Vagina (tissue), 2 donors: ENCODE data around the gene ITIH1. TPM values are rescaled to one million over a fixed set of nuclear protein-coding genes. Genes with fewer than 3 reads are reported as not detected.
A peak's percentile ranks its signal among the peaks of the same experiment; 100 is the strongest.

Source experiments
- DNase-seq, 2 donors: peaks; one replicate each; pipeline ENCODE4 v3.0.0-alpha.2; 2017; ENCODE audit errors: extremely low spot score in 2 of 2
- H3K27ac ChIP-seq: fragments of 200-600 bp; sonication (generic); one replicate; pipeline ENCODE4 v1.5.1; 2019
- H3K27me3 ChIP-seq: fragments of 200-600 bp; sonication (generic); one replicate; pipeline ENCODE4 v1.5.1; 2019
- H3K36me3 ChIP-seq, 2 donors: fragments of 200-600 bp; sonication (generic); one replicate each; pipeline ENCODE4 v1.5.1; 2017 to 2019
- H3K4me1 ChIP-seq: fragments of 200-600 bp; sonication (generic); one replicate; pipeline ENCODE4 v1.5.1; 2019
- H3K4me3 ChIP-seq, 2 donors: fragments of 200-600 bp; sonication (generic); 1 replicate in 1 of 2; 2 replicates in 1 of 2; pipeline ENCODE4 v1.5.1; 2016 to 2019
- H3K9me3 ChIP-seq: fragments of 200-600 bp; sonication (generic); one replicate; pipeline ENCODE4 v1.5.1; 2019
- CTCF ChIP-seq, 3 experiments: fragments of 450-650 bp in 2 of 3; fragments of 200-600 bp in 1 of 3; sonication (generic) in 1 of 3; IDR thresholded peaks; one replicate each; pipeline ENCODE4 v1.5.1; 2017 to 2019; ENCODE audit warnings: antibody characterized with exemption in 3 of 3, mild to moderate bottlenecking in 2 of 3, moderate library complexity in 2 of 3
- POLR2A ChIP-seq, 2 donors: fragments of 450-650 bp; IDR thresholded peaks; one replicate each; pipeline ENCODE4 v1.6.1; 2017; ENCODE audit warnings: antibody characterized with exemption in 2 of 2, mild to moderate bottlenecking in 2 of 2, moderate library complexity in 2 of 2
- POLR2AphosphoS5 ChIP-seq, 2 donors: sonication (generic); formaldehyde crosslinking; IDR thresholded peaks; one replicate each; pipeline ENCODE4 v1.9.0; 2017; ENCODE audit warnings: antibody characterized with exemption in 2 of 2, mild to moderate bottlenecking in 2 of 2, low read depth in 1 of 2; ENCODE audit not compliant: insufficient read depth in 1 of 2
- intact Hi-C: fragments of 100-400 bp; cut with DNase I; formaldehyde crosslinking; loops from one replicate; pipeline ENCODE4 v1.15.1; 2023
- total RNA-seq: library from RNA; depleted of rRNA; stranded (reverse); fragments of >200 nt; gene quantifications from one replicate; pipeline ENCODE4 v1.2.3, GENCODE V29; 2016

Gene ITIH1
- total RNA-seq, 1 donor from 2014 or later: 0.98 TPM

- Histone ChIP-seq H3K27ac (no peak overlapping the region), H3K9me3 (no peaks in the 10 kb centered on the region), H3K36me3 (no peaks in the 10 kb centered on the region), H3K4me3 (no peak overlapping the region), H3K4me1 (peaks cover 19% of the 10 kb centered on the region), H3K27me3 (no peaks in the 10 kb centered on the region)
- TF ChIP-seq POLR2AphosphoS5 (IDR thresholded peaks at IDR 0.05; ENCODE audit: insufficient read depth in 1 of 2, low read depth in 1 of 2) (no peak), POLR2A (IDR thresholded peaks at IDR 0.05) (no peak), CTCF (IDR thresholded peaks at IDR 0.05) (no peak)
- no peak for DNase-seq
- intact Hi-C loops: no loop called here
Measured at GRCh38 chr3:52827866-52828376, 50.5 kb downstream of the ITIH1 start.

- DNase-seq: no peak
- TF ChIP-seq POLR2AphosphoS5 (IDR thresholded peaks at IDR 0.05; ENCODE audit: insufficient read depth in 1 of 2, low read depth in 1 of 2): no peak
- no peak for TF ChIP-seq CTCF (IDR thresholded peaks at IDR 0.05)
- TF ChIP-seq POLR2A (IDR thresholded peaks at IDR 0.05): no peak
- intact Hi-C loops: no loop called here
- H3K4me1 ChIP-seq: peaks cover 19% of the 10 kb centered on the region
- H3K27ac ChIP-seq: no peak overlapping the region
- H3K36me3 ChIP-seq: no peaks in the 10 kb centered on the region
- no peak overlapping the region for H3K4me3 ChIP-seq
- no peaks in the 10 kb centered on the region for H3K9me3 ChIP-seq
- no peaks in the 10 kb centered on the region for H3K27me3 ChIP-seq
Measured at GRCh38 chr3:52829482-52829881, 52.1 kb downstream of the ITIH1 start.

GRCh38 chr3:52829906-52830463, 52.6 kb downstream of the ITIH1 start:
- H3K9me3 ChIP-seq: no peaks in the 10 kb centered on the region
- H3K36me3 ChIP-seq: no peaks in the 10 kb centered on the region
- DNase-seq: no peak
- no peak overlapping the region for H3K27ac ChIP-seq
- no peaks in the 10 kb centered on the region for H3K27me3 ChIP-seq
- intact Hi-C loops: no loop called here
- TF ChIP-seq POLR2AphosphoS5 (IDR thresholded peaks at IDR 0.05; ENCODE audit: insufficient read depth in 1 of 2, low read depth in 1 of 2): no peak
- no peak for TF ChIP-seq CTCF (IDR thresholded peaks at IDR 0.05)
- TF ChIP-seq POLR2A (IDR thresholded peaks at IDR 0.05): no peak
- no peak overlapping the region for H3K4me3 ChIP-seq
- H3K4me1 ChIP-seq: peaks cover 19% of the 10 kb centered on the region

- H3K4me3 ChIP-seq: no peak within 1 kb of the TSS
- H3K36me3 ChIP-seq: no peaks in the 10 kb centered on the region
- H3K27me3 ChIP-seq: no peaks in the 10 kb centered on the region
- H3K9me3 ChIP-seq: no peaks in the 10 kb centered on the region
- peaks cover 26% of the 10 kb centered on the region for H3K4me1 ChIP-seq
- no peak for DNase-seq
- peak within 1 kb of the TSS; percentile 47 for H3K27ac ChIP-seq
- intact Hi-C loops: no loop called here
- TF ChIP-seq CTCF (IDR thresholded peaks at IDR 0.05): no peak
- TF ChIP-seq POLR2A (IDR thresholded peaks at IDR 0.05): no peak
- TF ChIP-seq POLR2AphosphoS5 (IDR thresholded peaks at IDR 0.05; ENCODE audit: insufficient read depth in 1 of 2, low read depth in 1 of 2): no peak
Measured at GRCh38 chr3:52830535-52831258, 53.3 kb downstream of the ITIH1 start, which contains the start of gene ITIH4. Gene ITIH4, minus strand, starts transcription at chr3:52830672. Its CDS starts 30 bp downstream, at chr3:52830642.
